Bronchial epithelial cell (primary cell): Measurements from ENCODE around the gene OSBP2. TPM values are rescaled to one million over a fixed set of nuclear protein-coding genes. Genes with fewer than 3 reads are reported as not detected.

Experiments
- DNase-seq: peaks from one replicate; pipeline ENCODE4 v3.0.0-alpha.2; 2010; ENCODE audit warnings: low read depth
- FAIRE-seq: peaks from 2 replicates; lab custom pipeline; 2011; peaks lifted over from hg19 to GRCh38; lab: Jason Lieb, UNC
- H3K27me3 ChIP-seq: 2 replicates; pipeline ENCODE4 v1.5.1; 2011; ENCODE audit warnings: low read length; ENCODE audit not compliant: control insufficient read depth, insufficient read depth
- H3K36me3 ChIP-seq: 2 replicates; pipeline ENCODE4 v1.5.1; 2011; ENCODE audit warnings: low read length; ENCODE audit not compliant: control insufficient read depth, insufficient read depth
- H3K4me3 ChIP-seq: 2 replicates; pipeline ENCODE4 v1.5.1; 2011; ENCODE audit warnings: mild to moderate bottlenecking, low read depth, low read length, control low read depth
- CTCF ChIP-seq: IDR thresholded peaks from 2 replicates; pipeline ENCODE4 v1.5.1; 2011; ENCODE audit warnings: mild to moderate bottlenecking, moderate library complexity, low read length, control low read depth, inconsistent platforms; ENCODE audit not compliant: insufficient read depth, severe bottlenecking
- total RNA-seq: library from RNA; depleted of rRNA; stranded (reverse); fragments of >200 nt; gene quantifications from 2 replicates; pipeline ENCODE4 v1.2.1, GENCODE V29; 2014

OSBP2 gene
- total RNA-seq, 1 donor from 2014 or later, result 23.4 TPM

- H3K4me3 ChIP-seq, result no peak overlapping the region
- peaks cover 44% of the 10 kb centered on the region for H3K36me3 ChIP-seq
- no peak for TF ChIP-seq CTCF
- DNase-seq (no peak), FAIRE-seq (no peak)
- no peaks in the 10 kb centered on the region for H3K27me3 ChIP-seq
These were observed 238.0 kb downstream of the OSBP2 start for GRCh38 chr22:30932661-30933060.

GRCh38 chr22:30933457-30933856 is 238.8 kb downstream of the OSBP2 start:
- FAIRE-seq, result no peak
- no peak for TF ChIP-seq CTCF
- no peak overlapping the region for H3K4me3 ChIP-seq
- no peak for DNase-seq
- peaks cover 48% of the 10 kb centered on the region for H3K36me3 ChIP-seq
- H3K27me3 ChIP-seq, result no peaks in the 10 kb centered on the region

- FAIRE-seq (peak; percentile 18), DNase-seq (no peak)
- TF ChIP-seq CTCF, result no peak
- no peaks in the 10 kb centered on the region for H3K27me3 ChIP-seq
- peaks cover 48% of the 10 kb centered on the region for H3K36me3 ChIP-seq
- H3K4me3 ChIP-seq, result no peak overlapping the region
These were observed 239.4 kb downstream of the OSBP2 start for GRCh38 chr22:30934053-30934452.

GRCh38 chr22:30940685-30941362 is 246.2 kb downstream of the OSBP2 start:
- Histone ChIP-seq H3K27me3 (no peaks in the 10 kb centered on the region), H3K4me3 (no peak overlapping the region), H3K36me3 (peaks cover 48% of the 10 kb centered on the region)
- no peak for TF ChIP-seq CTCF
- DNase-seq (no peak), FAIRE-seq (peak; percentile 85)

GRCh38 chr22:30941363-30941740 is 246.7 kb downstream of the OSBP2 start:
- peaks cover 47% of the 10 kb centered on the region for H3K36me3 ChIP-seq
- DNase-seq (no peak), FAIRE-seq (no peak)
- H3K4me3 ChIP-seq, result no peak overlapping the region
- no peaks in the 10 kb centered on the region for H3K27me3 ChIP-seq
- TF ChIP-seq CTCF, result no peak

GRCh38 chr22:30943368-30943767 is 248.7 kb downstream of the OSBP2 start:
- Histone ChIP-seq H3K36me3 (peaks cover 34% of the 10 kb centered on the region), H3K4me3 (no peak overlapping the region), H3K27me3 (no peaks in the 10 kb centered on the region)
- FAIRE-seq (no peak), DNase-seq (no peak)
- no peak for TF ChIP-seq CTCF
